Measurements from ENCODE around the gene SFXN5. TPM values are rescaled to one million over a fixed set of nuclear protein-coding genes. Genes with fewer than 3 reads are reported as not detected.
"Not testable (repeated sequence)": the region's sequence is repeated elsewhere in the genome, so short reads cannot be mapped to it uniquely, and the experiment has no call there.

SFXN5 gene
- total RNA-seq, 1 donor from 2014 or later, result 13.7 TPM

DNA sequence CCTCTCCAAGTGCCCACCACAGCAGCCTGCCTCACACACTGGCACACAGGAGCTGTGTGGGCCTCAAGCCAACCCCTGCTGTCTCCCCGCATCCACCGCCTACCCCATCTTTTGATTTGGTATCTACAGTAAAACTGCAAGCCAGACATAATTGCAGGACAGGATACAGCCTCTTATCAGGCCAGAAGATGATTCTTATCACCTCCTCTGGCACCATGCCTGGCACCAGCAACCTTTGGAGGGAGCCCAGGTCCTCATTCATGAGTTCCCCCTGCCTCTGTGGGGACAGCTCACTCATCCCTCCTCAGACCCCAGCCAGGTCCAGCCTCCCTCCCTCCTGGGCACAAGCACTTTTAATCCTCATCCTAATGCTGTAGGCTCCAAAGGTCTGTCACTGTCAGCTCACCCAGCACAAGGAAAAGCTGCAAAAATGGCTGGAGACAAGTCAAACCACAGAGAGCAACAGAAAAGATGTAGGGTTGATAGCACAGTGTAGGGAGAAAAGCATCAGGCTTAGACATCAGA is 31.6 kb upstream of the SFXN5 start:
- DNase-seq, result no peak
- no peaks in the 10 kb centered on the region for H3K36me3 Mint-ChIP-seq (ENCODE audit: unreplicated experiment)
- H3K4me1 Mint-ChIP-seq (ENCODE audit: low read depth, unreplicated experiment), result peaks cover 8% of the 10 kb centered on the region
- peaks cover 4% of the 10 kb centered on the region for H3K27me3 Mint-ChIP-seq (ENCODE audit: unreplicated experiment)
- no peak overlapping the region for H3K4me3 Mint-ChIP-seq (ENCODE audit: unreplicated experiment)
- no peak overlapping the region for H3K27ac Mint-ChIP-seq (ENCODE audit: unreplicated experiment)
- peaks cover 2% of the 10 kb centered on the region for H3K9me3 Mint-ChIP-seq (ENCODE audit: unreplicated experiment)
- TF ChIP-seq, protein P1, sequence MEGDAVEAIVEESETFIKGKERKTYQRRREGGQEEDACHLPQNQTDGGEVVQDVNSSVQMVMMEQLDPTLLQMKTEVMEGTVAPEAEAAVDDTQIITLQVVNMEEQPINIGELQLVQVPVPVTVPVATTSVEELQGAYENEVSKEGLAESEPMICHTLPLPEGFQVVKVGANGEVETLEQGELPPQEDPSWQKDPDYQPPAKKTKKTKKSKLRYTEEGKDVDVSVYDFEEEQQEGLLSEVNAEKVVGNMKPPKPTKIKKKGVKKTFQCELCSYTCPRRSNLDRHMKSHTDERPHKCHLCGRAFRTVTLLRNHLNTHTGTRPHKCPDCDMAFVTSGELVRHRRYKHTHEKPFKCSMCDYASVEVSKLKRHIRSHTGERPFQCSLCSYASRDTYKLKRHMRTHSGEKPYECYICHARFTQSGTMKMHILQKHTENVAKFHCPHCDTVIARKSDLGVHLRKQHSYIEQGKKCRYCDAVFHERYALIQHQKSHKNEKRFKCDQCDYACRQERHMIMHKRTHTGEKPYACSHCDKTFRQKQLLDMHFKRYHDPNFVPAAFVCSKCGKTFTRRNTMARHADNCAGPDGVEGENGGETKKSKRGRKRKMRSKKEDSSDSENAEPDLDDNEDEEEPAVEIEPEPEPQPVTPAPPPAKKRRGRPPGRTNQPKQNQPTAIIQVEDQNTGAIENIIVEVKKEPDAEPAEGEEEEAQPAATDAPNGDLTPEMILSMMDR (IDR thresholded peaks at IDR 0.05; ENCODE audit: partially characterized antibody, unreplicated experiment), result no peak

DNA sequence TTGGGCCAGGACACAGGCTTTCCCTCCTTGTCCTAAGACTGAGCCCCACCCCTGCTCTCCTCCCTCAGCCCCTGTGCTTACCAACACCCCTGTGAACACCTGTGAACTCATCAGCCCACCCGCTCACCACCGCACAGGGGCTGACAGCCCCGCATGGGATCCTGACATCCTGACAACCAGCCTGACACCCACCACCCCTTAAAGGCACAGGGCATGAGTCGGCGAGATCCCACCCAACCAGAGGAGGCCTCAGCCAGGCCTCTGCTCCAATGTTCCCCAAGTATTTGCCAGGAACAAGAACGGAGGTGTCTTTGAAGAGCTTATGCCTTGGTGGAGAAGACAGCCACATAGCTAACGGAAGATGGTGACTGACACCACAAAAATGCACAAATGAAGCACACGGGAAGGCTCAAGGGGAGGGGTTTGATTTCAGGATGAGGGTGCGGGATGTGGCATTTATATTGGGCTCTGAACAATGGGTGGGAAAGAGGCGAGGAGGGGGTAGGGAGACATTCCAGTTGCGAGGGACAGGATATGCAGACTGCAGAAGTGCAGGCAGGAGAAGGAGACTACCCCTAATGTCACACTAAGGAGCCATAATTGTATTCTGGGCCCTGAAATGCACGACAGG is 30.2 kb upstream of the SFXN5 start:
- Mint-ChIP-seq H3K27ac (ENCODE audit: unreplicated experiment) (no peak overlapping the region), H3K27me3 (ENCODE audit: unreplicated experiment) (peaks cover under 1% of the 10 kb centered on the region), H3K36me3 (ENCODE audit: unreplicated experiment) (no peaks in the 10 kb centered on the region), H3K9me3 (ENCODE audit: unreplicated experiment) (peaks cover 2% of the 10 kb centered on the region), H3K4me3 (ENCODE audit: unreplicated experiment) (no peak overlapping the region), H3K4me1 (ENCODE audit: low read depth, unreplicated experiment) (no peaks in the 10 kb centered on the region)
- DNase-seq, result no peak
- TF ChIP-seq, protein P1 (IDR thresholded peaks at IDR 0.05; ENCODE audit: partially characterized antibody, unreplicated experiment), result no peak

DNA sequence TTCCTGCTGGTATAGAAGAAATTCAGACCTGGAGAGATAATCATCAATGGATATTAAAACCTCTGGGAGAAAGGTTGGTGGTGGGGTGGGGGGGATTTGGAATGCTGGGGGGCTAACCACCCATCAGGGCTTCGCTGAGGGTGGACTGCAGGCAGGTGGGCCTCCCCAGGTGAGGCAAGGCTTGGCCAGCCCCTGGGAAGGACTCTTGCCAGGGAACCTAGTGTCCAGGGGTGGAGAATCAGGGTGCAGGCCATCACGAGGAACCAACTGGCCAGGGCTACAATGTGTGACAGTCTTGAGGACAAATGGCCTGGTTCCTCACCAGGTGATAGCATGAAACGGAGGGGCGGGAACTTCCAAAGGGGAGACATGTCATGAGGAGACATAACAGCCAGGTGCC is 29.4 kb upstream of the SFXN5 start:
- Mint-ChIP-seq H3K4me3 (ENCODE audit: unreplicated experiment) (no peak overlapping the region), H3K36me3 (ENCODE audit: unreplicated experiment) (no peaks in the 10 kb centered on the region), H3K4me1 (ENCODE audit: low read depth, unreplicated experiment) (no peaks in the 10 kb centered on the region), H3K27me3 (ENCODE audit: unreplicated experiment) (peaks cover 2% of the 10 kb centered on the region), H3K9me3 (ENCODE audit: unreplicated experiment) (peaks cover 2% of the 10 kb centered on the region), H3K27ac (ENCODE audit: unreplicated experiment) (no peak overlapping the region)
- TF ChIP-seq, protein P1 (IDR thresholded peaks at IDR 0.05; ENCODE audit: partially characterized antibody, unreplicated experiment), result no peak
- DNase-seq, result no peak

DNA sequence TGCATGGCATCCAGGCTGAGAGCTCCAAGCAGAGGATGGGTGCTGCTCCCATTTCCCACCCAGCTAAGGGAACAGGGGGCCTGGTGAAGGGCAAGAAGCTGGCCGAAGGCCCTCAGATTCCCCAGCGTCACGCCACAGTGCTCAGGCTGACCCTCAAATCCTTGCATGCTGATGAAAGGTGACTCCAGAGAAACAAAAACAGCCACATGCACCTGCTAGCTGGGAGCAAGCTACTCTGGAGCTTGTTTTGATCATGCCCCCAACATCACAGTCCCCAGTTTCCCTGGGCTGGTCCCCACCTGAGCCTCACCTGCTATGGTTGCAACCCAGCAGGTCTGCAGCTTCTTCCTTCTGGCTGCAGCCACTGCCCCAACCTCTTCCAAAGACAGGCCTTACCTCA is 28.0 kb upstream of the SFXN5 start:
- no peak overlapping the region for H3K27ac Mint-ChIP-seq (ENCODE audit: unreplicated experiment)
- no peak for DNase-seq
- TF ChIP-seq, protein P1 (IDR thresholded peaks at IDR 0.05; ENCODE audit: partially characterized antibody, unreplicated experiment), result no peak

DNA sequence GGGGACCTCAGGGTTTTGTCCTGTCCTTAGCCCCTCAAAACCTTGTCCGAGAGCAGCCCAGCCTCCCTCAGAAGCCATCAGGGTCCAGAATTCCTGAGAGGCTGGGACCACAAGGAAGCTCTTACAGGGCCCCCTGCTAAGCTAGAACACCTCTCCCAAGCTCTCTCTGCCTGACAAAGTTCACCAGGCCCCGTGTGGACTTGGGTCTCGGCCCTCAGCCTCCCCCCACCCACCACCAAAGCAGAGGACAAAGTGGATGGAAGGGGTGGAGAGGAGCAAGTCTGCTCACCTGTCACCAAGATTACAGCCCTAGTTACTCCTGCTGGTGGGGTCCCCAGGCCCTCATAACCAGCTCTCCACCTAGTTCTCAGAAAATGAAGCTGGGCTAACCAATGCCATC is 24.4 kb upstream of the SFXN5 start:
- H3K27ac Mint-ChIP-seq (ENCODE audit: unreplicated experiment), result no peak overlapping the region
- H3K4me3 Mint-ChIP-seq (ENCODE audit: unreplicated experiment), result no peak overlapping the region
- peaks cover 14% of the 10 kb centered on the region for H3K4me1 Mint-ChIP-seq (ENCODE audit: low read depth, unreplicated experiment)
- no peak for DNase-seq
- peaks cover 4% of the 10 kb centered on the region for H3K27me3 Mint-ChIP-seq (ENCODE audit: unreplicated experiment)
- TF ChIP-seq, protein P1 (IDR thresholded peaks at IDR 0.05; ENCODE audit: partially characterized antibody, unreplicated experiment), result no peak
- H3K36me3 Mint-ChIP-seq (ENCODE audit: unreplicated experiment), result no peaks in the 10 kb centered on the region
- no peaks in the 10 kb centered on the region for H3K9me3 Mint-ChIP-seq (ENCODE audit: unreplicated experiment)

More for the DNA sequence above, 28.0 kb upstream of the SFXN5 start:
- peaks cover 2% of the 10 kb centered on the region for H3K9me3 Mint-ChIP-seq (ENCODE audit: unreplicated experiment)
- H3K4me1 Mint-ChIP-seq (ENCODE audit: low read depth, unreplicated experiment), result no peaks in the 10 kb centered on the region
- H3K27me3 Mint-ChIP-seq (ENCODE audit: unreplicated experiment), result peaks cover 2% of the 10 kb centered on the region
- H3K4me3 Mint-ChIP-seq (ENCODE audit: unreplicated experiment), result no peak overlapping the region
- no peaks in the 10 kb centered on the region for H3K36me3 Mint-ChIP-seq (ENCODE audit: unreplicated experiment)

DNA sequence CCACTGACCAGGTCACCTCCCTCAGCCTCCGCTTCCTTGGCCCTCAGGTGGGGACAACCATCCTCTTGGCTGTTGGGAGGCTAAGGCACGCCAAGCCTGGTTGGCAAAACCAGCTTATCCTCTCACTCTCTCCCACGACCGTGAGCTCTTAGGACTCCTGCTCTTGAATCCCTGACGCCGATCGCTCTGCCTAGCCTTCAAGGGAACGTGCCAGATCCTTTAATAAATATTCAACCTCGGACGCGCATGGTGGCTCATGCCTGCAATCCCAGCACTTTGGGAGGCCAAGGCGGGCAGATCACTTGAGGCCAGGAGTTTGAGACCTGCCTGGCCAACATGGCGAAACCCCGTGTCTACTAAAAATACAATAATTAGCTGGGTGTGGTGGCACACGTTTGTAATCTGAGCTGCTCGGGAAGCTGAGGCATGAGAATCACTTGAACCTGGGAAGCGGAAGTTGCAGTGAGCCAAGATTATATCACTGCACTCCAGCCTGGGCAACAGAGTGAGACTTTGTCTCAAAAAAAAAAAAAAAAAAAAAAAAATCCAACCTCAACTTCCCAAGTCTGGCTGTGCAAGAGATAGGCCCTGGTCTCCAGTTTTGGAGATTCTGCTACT is 22.2 kb upstream of the SFXN5 start:
- H3K9me3 Mint-ChIP-seq (ENCODE audit: unreplicated experiment); DNase-seq; H3K27ac Mint-ChIP-seq (ENCODE audit: unreplicated experiment); H3K27me3 Mint-ChIP-seq (ENCODE audit: unreplicated experiment); H3K4me3 Mint-ChIP-seq (ENCODE audit: unreplicated experiment); H3K36me3 Mint-ChIP-seq (ENCODE audit: unreplicated experiment): not testable (repeated sequence)
- H3K4me1 Mint-ChIP-seq (ENCODE audit: low read depth, unreplicated experiment), result peaks cover 14% of the 10 kb centered on the region
